ENCODE data around the gene LSM7.
"Not testable (repeated sequence)": the region's sequence is repeated elsewhere in the genome, so short reads cannot be mapped to it uniquely, and the experiment has no call there.

Gene LSM7

DNA sequence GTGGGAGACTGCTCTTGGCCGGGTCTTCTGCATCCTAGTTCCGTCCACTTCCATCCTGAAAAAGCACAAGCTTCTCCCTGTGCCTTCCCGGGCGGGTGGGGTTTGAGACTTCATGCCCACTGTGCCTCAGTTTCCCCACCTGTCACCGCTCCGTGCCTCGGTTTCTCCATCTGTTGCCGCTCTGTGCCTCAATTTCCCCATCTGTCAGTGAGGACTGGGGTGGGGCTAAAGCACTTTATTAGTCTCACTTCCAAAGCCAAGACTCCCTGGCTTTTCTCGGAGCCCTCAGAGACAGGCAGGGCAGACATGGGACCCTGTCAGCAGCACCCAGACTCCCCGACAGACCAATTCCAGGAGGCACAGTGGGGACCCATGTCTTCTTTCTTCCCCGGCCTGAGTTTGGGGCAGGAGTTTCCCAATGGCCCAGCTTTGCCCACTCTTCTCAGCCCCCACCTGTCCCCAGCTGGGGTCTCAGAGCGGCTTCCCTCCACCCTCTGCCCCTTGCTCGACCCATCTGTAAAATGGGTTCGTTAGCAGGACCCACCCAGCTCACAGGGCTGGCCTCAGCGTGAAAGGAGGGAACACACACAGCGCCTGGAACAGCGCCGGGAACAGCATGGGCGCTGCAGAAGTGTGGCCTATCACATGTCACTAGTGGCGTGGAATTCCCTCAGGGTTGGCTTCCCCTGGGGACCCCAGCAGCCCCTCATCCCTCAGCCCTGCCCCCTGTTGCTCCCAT, 41.8 kb downstream of the LSM7 start:
- DNase-seq (ENCODE audit: low spot score): no peak
- TF ChIP-seq, protein P1, sequence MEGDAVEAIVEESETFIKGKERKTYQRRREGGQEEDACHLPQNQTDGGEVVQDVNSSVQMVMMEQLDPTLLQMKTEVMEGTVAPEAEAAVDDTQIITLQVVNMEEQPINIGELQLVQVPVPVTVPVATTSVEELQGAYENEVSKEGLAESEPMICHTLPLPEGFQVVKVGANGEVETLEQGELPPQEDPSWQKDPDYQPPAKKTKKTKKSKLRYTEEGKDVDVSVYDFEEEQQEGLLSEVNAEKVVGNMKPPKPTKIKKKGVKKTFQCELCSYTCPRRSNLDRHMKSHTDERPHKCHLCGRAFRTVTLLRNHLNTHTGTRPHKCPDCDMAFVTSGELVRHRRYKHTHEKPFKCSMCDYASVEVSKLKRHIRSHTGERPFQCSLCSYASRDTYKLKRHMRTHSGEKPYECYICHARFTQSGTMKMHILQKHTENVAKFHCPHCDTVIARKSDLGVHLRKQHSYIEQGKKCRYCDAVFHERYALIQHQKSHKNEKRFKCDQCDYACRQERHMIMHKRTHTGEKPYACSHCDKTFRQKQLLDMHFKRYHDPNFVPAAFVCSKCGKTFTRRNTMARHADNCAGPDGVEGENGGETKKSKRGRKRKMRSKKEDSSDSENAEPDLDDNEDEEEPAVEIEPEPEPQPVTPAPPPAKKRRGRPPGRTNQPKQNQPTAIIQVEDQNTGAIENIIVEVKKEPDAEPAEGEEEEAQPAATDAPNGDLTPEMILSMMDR (IDR thresholded peaks at IDR 0.05; ENCODE audit: poor library complexity, severe bottlenecking): no peak
- ATAC-seq (ENCODE audit: low read depth): no peak
- Histone ChIP-seq H3K4me3 (ENCODE audit: severe bottlenecking) (no peak overlapping the region), H3K27me3 (ENCODE audit: insufficient read depth, poor library complexity, severe bottlenecking) (peaks cover 34% of the 10 kb centered on the region), H3K4me1 (ENCODE audit: insufficient read depth, poor library complexity, severe bottlenecking) (no peaks in the 10 kb centered on the region), H3K36me3 (ENCODE audit: low read depth) (no peaks in the 10 kb centered on the region), H3K9me3 (ENCODE audit: severe bottlenecking) (no peaks in the 10 kb centered on the region), H3K27ac (ENCODE audit: poor library complexity, severe bottlenecking) (no peak overlapping the region)

DNA sequence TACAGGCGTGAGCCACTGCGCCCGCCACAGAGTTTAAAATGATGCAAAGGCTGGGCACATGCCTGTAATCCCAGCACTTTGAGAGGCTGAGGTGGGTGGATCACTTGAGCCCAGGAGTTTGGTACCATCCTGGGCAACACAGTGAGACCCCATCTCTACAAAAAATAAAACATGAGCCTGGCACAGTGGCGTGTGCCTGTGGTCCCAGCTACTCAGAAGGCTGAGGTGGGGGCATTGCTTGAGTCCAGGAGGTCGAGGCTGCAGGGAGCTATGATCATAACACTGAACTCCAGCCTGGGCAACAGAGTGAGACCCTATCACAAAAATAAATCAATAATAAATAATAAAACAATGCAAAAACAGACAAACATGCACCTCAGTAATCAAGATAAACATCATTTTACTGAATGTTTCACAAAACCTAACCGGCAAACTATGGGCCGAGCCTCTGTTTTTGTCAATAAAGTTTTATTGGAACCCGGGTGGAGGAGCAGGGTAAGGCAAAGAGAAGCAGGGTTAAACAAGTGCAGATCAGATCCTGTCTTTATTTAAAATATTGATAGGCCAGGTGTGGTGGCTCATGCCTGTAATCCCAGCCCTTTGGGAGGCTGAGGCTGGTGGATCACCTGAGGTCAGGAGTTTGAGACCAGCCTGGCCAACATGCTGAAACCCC, 44.4 kb downstream of the LSM7 start:
- H3K27ac ChIP-seq (ENCODE audit: poor library complexity, severe bottlenecking): no peak overlapping the region
- H3K9me3 ChIP-seq (ENCODE audit: severe bottlenecking): no peaks in the 10 kb centered on the region
- no peaks in the 10 kb centered on the region for H3K4me1 ChIP-seq (ENCODE audit: insufficient read depth, poor library complexity, severe bottlenecking)
- no peaks in the 10 kb centered on the region for H3K36me3 ChIP-seq (ENCODE audit: low read depth)
- TF ChIP-seq, protein P1 (IDR thresholded peaks at IDR 0.05; ENCODE audit: poor library complexity, severe bottlenecking): no peak
- DNase-seq (ENCODE audit: low spot score) (no peak), ATAC-seq (ENCODE audit: low read depth) (no peak)
- no peak overlapping the region for H3K4me3 ChIP-seq (ENCODE audit: severe bottlenecking)
- H3K27me3 ChIP-seq (ENCODE audit: insufficient read depth, poor library complexity, severe bottlenecking): peaks cover 9% of the 10 kb centered on the region

DNA sequence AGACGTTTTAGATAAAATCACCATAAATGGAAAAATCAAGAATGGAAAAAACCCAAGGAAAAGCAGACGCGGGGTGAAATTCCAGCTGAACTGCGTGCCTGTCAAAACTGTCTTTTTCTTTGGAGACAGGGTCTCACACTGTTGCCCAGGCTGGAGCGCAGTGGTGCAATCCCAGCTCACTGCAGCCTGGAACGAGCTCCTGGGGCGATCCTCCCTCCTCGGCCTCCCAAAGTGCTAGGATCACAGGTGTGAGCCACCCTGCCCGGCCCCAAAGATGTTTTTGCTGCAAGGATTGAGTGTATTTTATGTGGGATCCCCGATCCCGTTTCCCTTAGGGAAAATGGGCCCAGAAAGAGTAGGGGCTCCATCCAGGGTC, 45.5 kb downstream of the LSM7 start:
- DNase-seq (ENCODE audit: low spot score) (no peak), ATAC-seq (ENCODE audit: low read depth) (no peak)
- Histone ChIP-seq H3K36me3 (ENCODE audit: low read depth) (no peaks in the 10 kb centered on the region), H3K4me1 (ENCODE audit: insufficient read depth, poor library complexity, severe bottlenecking) (no peaks in the 10 kb centered on the region), H3K4me3 (ENCODE audit: severe bottlenecking) (no peak overlapping the region), H3K27me3 (ENCODE audit: insufficient read depth, poor library complexity, severe bottlenecking) (no peaks in the 10 kb centered on the region), H3K27ac (ENCODE audit: poor library complexity, severe bottlenecking) (no peak overlapping the region), H3K9me3 (ENCODE audit: severe bottlenecking) (no peaks in the 10 kb centered on the region)
- TF ChIP-seq, protein P1 (IDR thresholded peaks at IDR 0.05; ENCODE audit: poor library complexity, severe bottlenecking): no peak

DNA sequence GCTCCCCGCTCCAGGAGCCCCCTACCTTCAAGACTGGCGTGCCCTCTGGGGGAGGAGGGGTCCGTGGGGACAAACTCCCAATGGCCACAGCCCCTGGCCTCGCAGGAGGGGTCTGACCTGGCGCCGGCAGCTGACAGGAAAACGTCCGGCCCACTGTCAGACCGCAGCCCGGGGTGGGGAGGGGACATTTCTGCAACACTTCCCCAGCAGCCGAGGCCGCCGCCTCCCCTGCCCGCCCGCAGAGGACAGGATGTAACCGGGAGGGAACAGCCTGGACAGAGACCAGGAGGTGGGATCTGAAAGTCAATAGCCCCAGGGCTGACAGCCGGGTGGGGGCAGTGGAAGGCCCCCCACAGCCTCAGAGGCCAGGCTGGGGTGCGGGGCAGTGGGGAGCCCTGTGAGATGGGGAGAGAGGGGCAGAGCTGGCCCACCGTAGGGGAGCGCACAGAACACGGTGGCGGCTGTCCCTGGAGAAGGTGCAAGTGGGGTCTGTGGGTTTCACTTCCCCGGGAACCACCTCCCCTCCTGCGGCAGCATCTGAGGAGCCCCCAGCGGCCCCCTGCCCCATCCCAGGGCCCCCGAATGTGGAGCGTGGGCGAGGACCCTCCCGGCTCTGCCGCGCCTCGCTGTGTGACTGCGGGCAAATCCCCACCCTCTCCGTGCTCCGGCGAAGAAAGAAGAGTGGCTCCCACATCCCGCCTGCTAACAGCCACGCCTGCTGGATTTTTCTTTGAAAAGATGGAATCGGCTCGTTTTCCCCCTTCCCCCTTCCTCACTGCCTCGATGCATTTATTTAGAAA, 46.1 kb downstream of the LSM7 start, which contains the start of gene PEAK3:
TSS of gene PEAK3 (minus strand) at position 114 of the 800 bp plus-strand sequence. CDS start 1,244 bp downstream, outside the sequence.
- Histone ChIP-seq H3K4me3 (ENCODE audit: severe bottlenecking) (no peak within 1 kb of the TSS), H3K4me1 (ENCODE audit: insufficient read depth, poor library complexity, severe bottlenecking) (no peaks in the 10 kb centered on the region), H3K9me3 (ENCODE audit: severe bottlenecking) (no peaks in the 10 kb centered on the region), H3K36me3 (ENCODE audit: low read depth) (no peaks in the 10 kb centered on the region), H3K27ac (ENCODE audit: poor library complexity, severe bottlenecking) (no peak within 1 kb of the TSS), H3K27me3 (ENCODE audit: insufficient read depth, poor library complexity, severe bottlenecking) (no peaks in the 10 kb centered on the region)
- TF ChIP-seq, protein P1 (IDR thresholded peaks at IDR 0.05; ENCODE audit: poor library complexity, severe bottlenecking): no peak
- no peak for ATAC-seq (ENCODE audit: low read depth)
- peak; percentile 50 for DNase-seq (ENCODE audit: low spot score)

DNA sequence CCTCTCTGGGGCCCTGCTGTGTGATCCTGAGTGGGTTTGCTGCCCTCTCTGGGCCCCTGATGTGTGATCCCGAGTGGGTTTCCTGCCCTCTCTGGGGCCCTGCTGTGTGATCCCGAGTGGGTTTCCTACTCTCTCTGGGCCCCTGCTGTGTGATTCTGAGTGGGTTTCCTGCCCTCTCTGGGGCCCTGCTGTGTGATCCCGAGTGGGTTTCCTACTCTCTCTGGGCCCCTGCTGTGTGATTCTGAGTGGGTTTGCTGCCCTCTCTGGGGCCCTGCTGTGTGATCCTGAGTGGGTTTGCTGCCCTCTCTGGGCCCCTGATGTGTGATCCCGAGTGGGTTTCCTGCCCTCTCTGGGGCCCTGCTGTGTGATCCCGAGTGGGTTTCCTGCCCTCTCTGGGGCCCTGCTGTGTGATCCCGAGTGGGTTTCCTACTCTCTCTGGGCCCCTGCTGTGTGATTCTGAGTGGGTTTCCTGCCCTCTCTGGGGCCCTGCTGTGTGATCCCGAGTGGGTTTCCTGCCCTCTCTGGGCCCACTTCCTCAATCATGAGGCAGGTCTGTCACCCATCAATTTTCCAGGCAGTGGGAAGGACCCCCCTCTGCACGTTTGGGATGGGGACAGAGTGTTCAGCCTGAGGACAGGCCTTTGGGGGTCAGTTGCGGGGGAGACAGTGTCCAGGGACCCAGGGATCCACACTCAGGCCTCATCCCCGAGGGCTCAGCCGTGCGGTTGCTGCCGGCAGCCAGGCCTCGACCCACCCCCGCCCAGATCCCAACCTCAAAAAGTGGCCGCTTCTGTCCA, 46.9 kb downstream of the LSM7 start:
- not testable (repeated sequence) for H3K4me3 ChIP-seq (ENCODE audit: severe bottlenecking); ATAC-seq (ENCODE audit: low read depth); H3K9me3 ChIP-seq (ENCODE audit: severe bottlenecking); H3K27ac ChIP-seq (ENCODE audit: poor library complexity, severe bottlenecking); H3K27me3 ChIP-seq (ENCODE audit: insufficient read depth, poor library complexity, severe bottlenecking); H3K36me3 ChIP-seq (ENCODE audit: low read depth); DNase-seq (ENCODE audit: low spot score); H3K4me1 ChIP-seq (ENCODE audit: insufficient read depth, poor library complexity, severe bottlenecking)
